OCI-LY1 (cell line): ENCODE measurements around the gene SSBP4.

Experiments
- H2AFZ ChIP-seq: fragments of 200-600 bp; sonication (generic), shearing (Covaris generic); 2 replicates; pipeline ENCODE4 v1.6.0; 2014; ENCODE audit warnings: antibody characterized with exemption, mild to moderate bottlenecking, low read length
- H3F3A ChIP-seq: fragments of 200-600 bp; sonication (generic), shearing (Covaris generic); 2 replicates; pipeline ENCODE4 v1.6.0; 2014; ENCODE audit warnings: mild to moderate bottlenecking, antibody characterized with exemption, low read length, moderate library complexity; ENCODE audit not compliant: insufficient read depth
- H3K27ac ChIP-seq: fragments of 200-600 bp; sonication (generic); 2 replicates; pipeline ENCODE4 v1.5.1; 2014; ENCODE audit warnings: low read length, mixed run types, mild to moderate bottlenecking, low read depth; ENCODE audit not compliant: poor library complexity, severe bottlenecking
- H3K27me3 ChIP-seq: fragments of 200-600 bp; sonication (generic); 2 replicates; pipeline ENCODE4 v1.6.0; 2014; ENCODE audit warnings: antibody characterized with exemption, mild to moderate bottlenecking, low read length, moderate library complexity; ENCODE audit not compliant: insufficient read depth
- H3K36me3 ChIP-seq: fragments of 200-600 bp; sonication (generic); 2 replicates; pipeline ENCODE4 v1.6.1; 2014; ENCODE audit warnings: mild to moderate bottlenecking, antibody characterized with exemption, low read length, moderate library complexity, mixed read lengths; ENCODE audit not compliant: insufficient read depth
- H3K4me1 ChIP-seq: fragments of 200-600 bp; sonication (generic); 2 replicates; pipeline ENCODE4 v1.5.1; 2014; ENCODE audit warnings: mild to moderate bottlenecking, low read length, moderate library complexity; ENCODE audit not compliant: insufficient read depth, severe bottlenecking
- H3K4me2 ChIP-seq: fragments of 200-600 bp; sonication (generic), shearing (Covaris generic); 2 replicates; pipeline ENCODE4 v1.6.1; 2014; ENCODE audit warnings: low read length
- H3K4me3 ChIP-seq: fragments of 200-600 bp; sonication (generic); 2 replicates; pipeline ENCODE4 v1.5.1; 2014; ENCODE audit warnings: low read length, low read depth, mild to moderate bottlenecking, mixed read lengths; ENCODE audit not compliant: poor library complexity, severe bottlenecking
- H3K79me2 ChIP-seq: fragments of 200-600 bp; shearing (Covaris generic); 2 replicates; pipeline ENCODE4 v1.6.1; 2016; ENCODE audit warnings: mixed run types, low read length, mixed read lengths; ENCODE audit not compliant: insufficient read depth
- H3K9ac ChIP-seq: fragments of 200-600 bp; sonication (generic), shearing (Covaris generic); 2 replicates; pipeline ENCODE4 v1.6.1; 2014; ENCODE audit warnings: mild to moderate bottlenecking, low read length, mixed read lengths
- H3K9me2 ChIP-seq: fragments of 200-600 bp; sonication (generic), shearing (Covaris generic); 2 replicates; pipeline ENCODE4 v1.6.1; 2014; ENCODE audit warnings: low read depth, mild to moderate bottlenecking, low read length, mixed read lengths
- H3K9me3 ChIP-seq: fragments of 200-600 bp; shearing (Covaris generic); 2 replicates; pipeline ENCODE4 v1.6.1; 2014; ENCODE audit warnings: low read length, mixed read lengths
- H4K20me1 ChIP-seq: fragments of 200-600 bp; sonication (generic), shearing (Covaris generic); 2 replicates; pipeline ENCODE4 v1.6.0; 2016; ENCODE audit warnings: mild to moderate bottlenecking, low read length; ENCODE audit not compliant: insufficient read depth
- EZH2 ChIP-seq: fragments of 200-600 bp; sonication (generic), shearing (Covaris generic); IDR thresholded peaks from 2 replicates; pipeline ENCODE4 v1.8.0; 2017; ENCODE audit warnings: borderline replicate concordance, mixed run types, mild to moderate bottlenecking, antibody characterized with exemption, low read length, moderate library complexity, mixed read lengths
- TF ChIP-seq, protein P1 (sequence below): fragments of 200-600 bp; sonication (generic), shearing (Covaris generic); IDR thresholded peaks from 2 replicates; pipeline ENCODE4 v1.5.1; 2017; ENCODE audit warnings: mild to moderate bottlenecking, antibody characterized with exemption, low read length, moderate library complexity, mixed read lengths

SSBP4 gene

DNA sequence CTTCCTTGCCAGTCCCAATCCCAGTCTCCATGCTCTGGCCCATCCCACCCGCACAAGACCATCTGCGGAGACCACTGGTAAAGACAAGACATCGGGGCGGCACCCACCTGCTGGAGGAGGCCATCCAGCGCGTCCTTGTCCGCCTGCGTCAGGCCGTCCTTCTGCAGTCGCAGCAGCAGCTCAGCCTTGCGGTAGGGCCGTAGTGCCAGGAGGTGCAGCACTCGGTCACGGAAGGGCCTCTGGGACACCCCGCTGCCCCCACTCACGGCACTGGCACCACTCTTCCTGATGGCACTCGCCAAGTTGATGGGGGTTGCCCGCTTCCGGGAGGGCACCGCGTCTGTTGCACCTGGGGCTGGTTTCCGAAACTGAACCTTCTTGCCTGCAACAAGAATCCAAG lies 42.3 kb downstream of the SSBP4 start:
- no peaks in the 10 kb centered on the region for H3F3A ChIP-seq
- H4K20me1 ChIP-seq = no peaks in the 10 kb centered on the region
- H3K79me2 ChIP-seq = no peaks in the 10 kb centered on the region
- H3K4me1 ChIP-seq = no peaks in the 10 kb centered on the region
- no peaks in the 10 kb centered on the region for H3K9me2 ChIP-seq
- TF ChIP-seq EZH2 = no peak
- no peak overlapping the region for H3K4me3 ChIP-seq
- no peak overlapping the region for H3K9ac ChIP-seq
- no peak overlapping the region for H3K4me2 ChIP-seq
- H3K27ac ChIP-seq = no peak overlapping the region
- no peak overlapping the region for H2AFZ ChIP-seq
- H3K27me3 ChIP-seq = no peaks in the 10 kb centered on the region
- H3K9me3 ChIP-seq = no peaks in the 10 kb centered on the region
- peaks cover 45% of the 10 kb centered on the region for H3K36me3 ChIP-seq

DNA sequence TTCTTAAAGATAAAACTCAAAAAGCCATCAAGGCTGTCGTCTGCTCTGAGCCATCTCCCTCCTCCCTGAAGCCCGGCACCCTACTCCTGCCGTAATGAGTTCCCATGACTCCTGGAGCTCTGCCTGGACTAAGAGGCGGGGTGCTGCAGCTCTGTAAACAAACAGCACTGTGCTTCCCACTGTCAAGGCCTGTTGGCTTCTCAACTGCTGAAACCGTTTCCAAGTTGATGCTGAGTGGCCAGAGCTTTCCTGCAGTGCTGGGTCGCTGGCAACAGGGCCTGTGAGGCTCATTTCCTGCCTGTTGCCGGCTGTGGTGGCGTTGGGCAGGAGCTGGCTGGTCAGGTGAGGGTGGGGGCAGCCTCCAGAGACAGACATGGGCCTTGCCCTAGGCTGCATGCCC lies 45.4 kb downstream of the SSBP4 start:
- Histone ChIP-seq H3K4me3 (no peak overlapping the region), H3F3A (no peaks in the 10 kb centered on the region), H3K27me3 (no peaks in the 10 kb centered on the region), H3K4me2 (no peak overlapping the region), H4K20me1 (no peaks in the 10 kb centered on the region), H3K9ac (no peak overlapping the region), H3K79me2 (no peaks in the 10 kb centered on the region), H3K27ac (no peak overlapping the region), H3K4me1 (no peaks in the 10 kb centered on the region), H3K9me2 (no peaks in the 10 kb centered on the region), H2AFZ (no peak overlapping the region), H3K9me3 (no peaks in the 10 kb centered on the region), H3K36me3 (peaks cover 34% of the 10 kb centered on the region)
- no peak for TF ChIP-seq EZH2
- TF ChIP-seq, protein P1, sequence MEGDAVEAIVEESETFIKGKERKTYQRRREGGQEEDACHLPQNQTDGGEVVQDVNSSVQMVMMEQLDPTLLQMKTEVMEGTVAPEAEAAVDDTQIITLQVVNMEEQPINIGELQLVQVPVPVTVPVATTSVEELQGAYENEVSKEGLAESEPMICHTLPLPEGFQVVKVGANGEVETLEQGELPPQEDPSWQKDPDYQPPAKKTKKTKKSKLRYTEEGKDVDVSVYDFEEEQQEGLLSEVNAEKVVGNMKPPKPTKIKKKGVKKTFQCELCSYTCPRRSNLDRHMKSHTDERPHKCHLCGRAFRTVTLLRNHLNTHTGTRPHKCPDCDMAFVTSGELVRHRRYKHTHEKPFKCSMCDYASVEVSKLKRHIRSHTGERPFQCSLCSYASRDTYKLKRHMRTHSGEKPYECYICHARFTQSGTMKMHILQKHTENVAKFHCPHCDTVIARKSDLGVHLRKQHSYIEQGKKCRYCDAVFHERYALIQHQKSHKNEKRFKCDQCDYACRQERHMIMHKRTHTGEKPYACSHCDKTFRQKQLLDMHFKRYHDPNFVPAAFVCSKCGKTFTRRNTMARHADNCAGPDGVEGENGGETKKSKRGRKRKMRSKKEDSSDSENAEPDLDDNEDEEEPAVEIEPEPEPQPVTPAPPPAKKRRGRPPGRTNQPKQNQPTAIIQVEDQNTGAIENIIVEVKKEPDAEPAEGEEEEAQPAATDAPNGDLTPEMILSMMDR = no peak

GRCh38 chr19:18465214-18465963 lies 46.2 kb downstream of the SSBP4 start:
- H3K9me2 ChIP-seq = no peaks in the 10 kb centered on the region
- H3K9ac ChIP-seq = no peak overlapping the region
- H4K20me1 ChIP-seq = no peaks in the 10 kb centered on the region
- peaks cover 28% of the 10 kb centered on the region for H3K36me3 ChIP-seq
- no peaks in the 10 kb centered on the region for H3K79me2 ChIP-seq
- H3K27me3 ChIP-seq = no peaks in the 10 kb centered on the region
- no peak for TF ChIP-seq EZH2
- TF ChIP-seq, protein P1 = no peak
- H3K4me2 ChIP-seq = no peak overlapping the region
- no peak overlapping the region for H2AFZ ChIP-seq
- no peaks in the 10 kb centered on the region for H3K9me3 ChIP-seq
- H3K4me1 ChIP-seq = no peaks in the 10 kb centered on the region
- no peak overlapping the region for H3K4me3 ChIP-seq
- no peak overlapping the region for H3K27ac ChIP-seq
- no peaks in the 10 kb centered on the region for H3F3A ChIP-seq

- no peaks in the 10 kb centered on the region for H3K9me3 ChIP-seq
- H3K4me1 ChIP-seq = no peaks in the 10 kb centered on the region
- no peaks in the 10 kb centered on the region for H3K9me2 ChIP-seq
- TF ChIP-seq EZH2 = no peak
- TF ChIP-seq, protein P1 = no peak
- no peak overlapping the region for H3K27ac ChIP-seq
- H3K36me3 ChIP-seq = peaks cover 22% of the 10 kb centered on the region
- no peaks in the 10 kb centered on the region for H3F3A ChIP-seq
- H4K20me1 ChIP-seq = no peaks in the 10 kb centered on the region
- no peak overlapping the region for H3K4me2 ChIP-seq
- no peak overlapping the region for H2AFZ ChIP-seq
- H3K9ac ChIP-seq = no peak overlapping the region
- no peaks in the 10 kb centered on the region for H3K27me3 ChIP-seq
- no peaks in the 10 kb centered on the region for H3K79me2 ChIP-seq
- no peak overlapping the region for H3K4me3 ChIP-seq
Measured at GRCh38 chr19:18465964-18466339, 46.8 kb downstream of the SSBP4 start.
